ENCODE results near the gene PAK4. TPM values are rescaled to one million over a fixed set of nuclear protein-coding genes. Genes with fewer than 3 reads are reported as not detected.

Gene PAK4
- polyA plus RNA-seq, 2 donors = 39.8 to 43.1 TPM

- H3K4me1 ChIP-seq (ENCODE audit: control insufficient read depth in 2 of 2, insufficient read depth in 2 of 2, low read length in 1 of 2) = peaks cover 0 to 16% of the 10 kb centered on the region in 2 donors
- WGBS, 2 donors = 25 to 26% methylated on average over 7 of the region's 7 CpGs
These were observed 70.7 kb downstream of the PAK4 start for GRCh38 chr19:39196320-39196719.

GRCh38 chr19:39196860-39197562 is 71.4 kb downstream of the PAK4 start, which contains the start of gene NCCRP1:
Gene NCCRP1, plus strand, starts transcription at chr19:39196964. Its CDS starts 19 bp downstream, at chr19:39196983.
- peak within 1 kb of the TSS; percentile 59 to 61 for H3K4me3 ChIP-seq (ENCODE audit: low read depth in 1 of 2, low read length in 2 of 2)
- H3K27me3 ChIP-seq (ENCODE audit: control insufficient read depth in 1 of 2, insufficient read depth in 2 of 2, low read length in 2 of 2) = no peaks in the 10 kb centered on the region
- peak within 1 kb of the TSS; percentile 73 to 83 for H3K27ac ChIP-seq (ENCODE audit: low read depth in 2 of 2, low read length in 1 of 2)
- H3K9me3 ChIP-seq (ENCODE audit: control insufficient read depth in 2 of 2, insufficient read depth in 1 of 2, low read depth in 1 of 2, low read length in 1 of 2) = peaks cover 0 to 6% of the 10 kb centered on the region in 2 donors
- H3K4me1 ChIP-seq (ENCODE audit: control insufficient read depth in 2 of 2, insufficient read depth in 2 of 2, low read length in 1 of 2) = peaks cover 0 to 16% of the 10 kb centered on the region in 2 donors
- H3K36me3 ChIP-seq (ENCODE audit: control insufficient read depth in 2 of 2, insufficient read depth in 2 of 2, low read length in 1 of 2) = peaks cover 0 to 6% of the 10 kb centered on the region in 2 donors
- 4 to 5% methylated on average over 22 to 51 of the region's 51 CpGs for WGBS, 2 donors

More at GRCh38 chr19:39196320-39196719, 70.7 kb downstream of the PAK4 start:
- peak overlapping the region; percentile 73 to 83 for H3K27ac ChIP-seq (ENCODE audit: low read depth in 2 of 2, low read length in 1 of 2)
- H3K27me3 ChIP-seq (ENCODE audit: control insufficient read depth in 1 of 2, insufficient read depth in 2 of 2, low read length in 2 of 2) = no peaks in the 10 kb centered on the region
- peaks cover 0 to 6% of the 10 kb centered on the region in 2 donors for H3K9me3 ChIP-seq (ENCODE audit: control insufficient read depth in 2 of 2, insufficient read depth in 1 of 2, low read depth in 1 of 2, low read length in 1 of 2)
- peak overlapping the region; percentile 16 to 59 for H3K4me3 ChIP-seq (ENCODE audit: low read depth in 1 of 2, low read length in 2 of 2)
- peaks cover 0 to 6% of the 10 kb centered on the region in 2 donors for H3K36me3 ChIP-seq (ENCODE audit: control insufficient read depth in 2 of 2, insufficient read depth in 2 of 2, low read length in 1 of 2)

- Histone ChIP-seq H3K4me3 (ENCODE audit: low read depth in 1 of 2, low read length in 2 of 2) (peak overlapping the region; percentile 59 to 61), H3K36me3 (ENCODE audit: control insufficient read depth in 2 of 2, insufficient read depth in 2 of 2, low read length in 1 of 2) (peaks cover 0 to 6% of the 10 kb centered on the region in 2 donors), H3K9me3 (ENCODE audit: control insufficient read depth in 2 of 2, insufficient read depth in 1 of 2, low read depth in 1 of 2, low read length in 1 of 2) (peaks cover 0 to 6% of the 10 kb centered on the region in 2 donors), H3K27ac (ENCODE audit: low read depth in 2 of 2, low read length in 1 of 2) (peak overlapping the region in 1 of 2 donors; percentile 82), H3K27me3 (ENCODE audit: control insufficient read depth in 1 of 2, insufficient read depth in 2 of 2, low read length in 2 of 2) (no peaks in the 10 kb centered on the region), H3K4me1 (ENCODE audit: control insufficient read depth in 2 of 2, insufficient read depth in 2 of 2, low read length in 1 of 2) (peaks cover 0 to 16% of the 10 kb centered on the region in 2 donors)
- WGBS, 2 donors = 48 to 49% methylated on average over 5 of the region's 5 CpGs
These were observed 72.2 kb downstream of the PAK4 start for GRCh38 chr19:39197808-39198207.

- H3K36me3 ChIP-seq (ENCODE audit: control insufficient read depth in 2 of 2, insufficient read depth in 2 of 2, low read length in 1 of 2) = peaks cover 0 to 6% of the 10 kb centered on the region in 2 donors
- peaks cover 0 to 4% of the 10 kb centered on the region in 2 donors for H3K27me3 ChIP-seq (ENCODE audit: control insufficient read depth in 1 of 2, insufficient read depth in 2 of 2, low read length in 2 of 2)
- H3K9me3 ChIP-seq (ENCODE audit: control insufficient read depth in 2 of 2, insufficient read depth in 1 of 2, low read depth in 1 of 2, low read length in 1 of 2) = peaks cover 0 to 6% of the 10 kb centered on the region in 2 donors
- H3K4me1 ChIP-seq (ENCODE audit: control insufficient read depth in 2 of 2, insufficient read depth in 2 of 2, low read length in 1 of 2) = peaks cover 0 to 10% of the 10 kb centered on the region in 2 donors
- WGBS, 2 donors = 34 to 47% methylated on average over 11 of the region's 11 CpGs
- H3K27ac ChIP-seq (ENCODE audit: low read depth in 2 of 2, low read length in 1 of 2) = no peak overlapping the region
- peak overlapping the region; percentile 59 to 61 for H3K4me3 ChIP-seq (ENCODE audit: low read depth in 1 of 2, low read length in 2 of 2)
These were observed 73.4 kb downstream of the PAK4 start for GRCh38 chr19:39199025-39199424.

GRCh38 chr19:39200066-39200802 is 74.6 kb downstream of the PAK4 start:
- Histone ChIP-seq H3K4me3 (ENCODE audit: low read depth in 1 of 2, low read length in 2 of 2) (peak overlapping the region; percentile 30 to 61), H3K4me1 (ENCODE audit: control insufficient read depth in 2 of 2, insufficient read depth in 2 of 2, low read length in 1 of 2) (peaks cover 0 to 10% of the 10 kb centered on the region in 2 donors), H3K27me3 (ENCODE audit: control insufficient read depth in 1 of 2, insufficient read depth in 2 of 2, low read length in 2 of 2) (peaks cover 0 to 4% of the 10 kb centered on the region in 2 donors), H3K36me3 (ENCODE audit: control insufficient read depth in 2 of 2, insufficient read depth in 2 of 2, low read length in 1 of 2) (peaks cover 0 to 6% of the 10 kb centered on the region in 2 donors), H3K9me3 (ENCODE audit: control insufficient read depth in 2 of 2, insufficient read depth in 1 of 2, low read depth in 1 of 2, low read length in 1 of 2) (peaks cover 0 to 6% of the 10 kb centered on the region in 2 donors), H3K27ac (ENCODE audit: low read depth in 2 of 2, low read length in 1 of 2) (no peak overlapping the region)
- 72 to 83% methylated on average over 28 to 32 of the region's 32 CpGs for WGBS, 2 donors

GRCh38 chr19:39200803-39201115 is 75.2 kb downstream of the PAK4 start:
- H3K9me3 ChIP-seq (ENCODE audit: control insufficient read depth in 2 of 2, insufficient read depth in 1 of 2, low read depth in 1 of 2, low read length in 1 of 2) = peaks cover 0 to 6% of the 10 kb centered on the region in 2 donors
- 72 to 74% methylated on average over 3 of the region's 3 CpGs for WGBS, 2 donors
- H3K27ac ChIP-seq (ENCODE audit: low read depth in 2 of 2, low read length in 1 of 2) = no peak overlapping the region
- peaks cover 0 to 4% of the 10 kb centered on the region in 2 donors for H3K27me3 ChIP-seq (ENCODE audit: control insufficient read depth in 1 of 2, insufficient read depth in 2 of 2, low read length in 2 of 2)
- H3K4me3 ChIP-seq (ENCODE audit: low read depth in 1 of 2, low read length in 2 of 2) = peak overlapping the region; percentile 30 to 61
- peaks cover 0 to 6% of the 10 kb centered on the region in 2 donors for H3K36me3 ChIP-seq (ENCODE audit: control insufficient read depth in 2 of 2, insufficient read depth in 2 of 2, low read length in 1 of 2)
- H3K4me1 ChIP-seq (ENCODE audit: control insufficient read depth in 2 of 2, insufficient read depth in 2 of 2, low read length in 1 of 2) = peaks cover 0 to 10% of the 10 kb centered on the region in 2 donors

- Histone ChIP-seq H3K4me3 (ENCODE audit: low read depth in 1 of 2, low read length in 2 of 2) (no peak overlapping the region), H3K4me1 (ENCODE audit: control insufficient read depth in 2 of 2, insufficient read depth in 2 of 2, low read length in 1 of 2) (peaks cover 2 to 3% of the 10 kb centered on the region in 2 donors), H3K36me3 (ENCODE audit: control insufficient read depth in 2 of 2, insufficient read depth in 2 of 2, low read length in 1 of 2) (peaks cover 0 to 6% of the 10 kb centered on the region in 2 donors), H3K27ac (ENCODE audit: low read depth in 2 of 2, low read length in 1 of 2) (no peak overlapping the region), H3K27me3 (ENCODE audit: control insufficient read depth in 1 of 2, insufficient read depth in 2 of 2, low read length in 2 of 2) (peaks cover 0 to 4% of the 10 kb centered on the region in 2 donors), H3K9me3 (ENCODE audit: control insufficient read depth in 2 of 2, insufficient read depth in 1 of 2, low read depth in 1 of 2, low read length in 1 of 2) (peaks cover 0 to 6% of the 10 kb centered on the region in 2 donors)
- WGBS, 2 donors = 100% methylated on average over 1 of the region's 1 CpG
These were observed 77.4 kb downstream of the PAK4 start for GRCh38 chr19:39202998-39203355.

GRCh38 chr19:39203372-39204341 is 78.1 kb downstream of the PAK4 start, which contains the start of gene SYCN:
Gene SYCN, minus strand, starts transcription at chr19:39204263. Its CDS starts 9 bp downstream, at chr19:39204254.
- peaks cover 0 to 6% of the 10 kb centered on the region in 2 donors for H3K9me3 ChIP-seq (ENCODE audit: control insufficient read depth in 2 of 2, insufficient read depth in 1 of 2, low read depth in 1 of 2, low read length in 1 of 2)
- H3K27me3 ChIP-seq (ENCODE audit: control insufficient read depth in 1 of 2, insufficient read depth in 2 of 2, low read length in 2 of 2) = peaks cover 0 to 4% of the 10 kb centered on the region in 2 donors
- H3K27ac ChIP-seq (ENCODE audit: low read depth in 2 of 2, low read length in 1 of 2) = no peak within 1 kb of the TSS
- H3K36me3 ChIP-seq (ENCODE audit: control insufficient read depth in 2 of 2, insufficient read depth in 2 of 2, low read length in 1 of 2) = peaks cover 0 to 6% of the 10 kb centered on the region in 2 donors
- 19 to 20% methylated on average over 49 to 57 of the region's 57 CpGs for WGBS, 2 donors
- H3K4me1 ChIP-seq (ENCODE audit: control insufficient read depth in 2 of 2, insufficient read depth in 2 of 2, low read length in 1 of 2) = peaks cover 2 to 3% of the 10 kb centered on the region in 2 donors
- peak within 1 kb of the TSS in 1 of 2 donors; percentile 13 for H3K4me3 ChIP-seq (ENCODE audit: low read depth in 1 of 2, low read length in 2 of 2)

GRCh38 chr19:39205449-39205764 is 79.8 kb downstream of the PAK4 start:
- H3K9me3 ChIP-seq (ENCODE audit: control insufficient read depth in 2 of 2, insufficient read depth in 1 of 2, low read depth in 1 of 2, low read length in 1 of 2) = peaks cover 0 to 2% of the 10 kb centered on the region in 2 donors
- peaks cover 0 to 2% of the 10 kb centered on the region in 2 donors for H3K36me3 ChIP-seq (ENCODE audit: control insufficient read depth in 2 of 2, insufficient read depth in 2 of 2, low read length in 1 of 2)
- peaks cover 0 to 4% of the 10 kb centered on the region in 2 donors for H3K27me3 ChIP-seq (ENCODE audit: control insufficient read depth in 1 of 2, insufficient read depth in 2 of 2, low read length in 2 of 2)
- no peak overlapping the region for H3K4me3 ChIP-seq (ENCODE audit: low read depth in 1 of 2, low read length in 2 of 2)
- no peak overlapping the region for H3K27ac ChIP-seq (ENCODE audit: low read depth in 2 of 2, low read length in 1 of 2)
- peaks cover 0 to 2% of the 10 kb centered on the region in 2 donors for H3K4me1 ChIP-seq (ENCODE audit: control insufficient read depth in 2 of 2, insufficient read depth in 2 of 2, low read length in 1 of 2)
- 58 to 91% methylated on average over 3 of the region's 3 CpGs for WGBS, 2 donors
